ENCODE results near the gene POLR2E. TPM values are rescaled to one million over a fixed set of nuclear protein-coding genes. Genes with fewer than 3 reads are reported as not detected.
A peak's percentile ranks its signal among the peaks of the same experiment; 100 is the strongest.

The POLR2E gene
- polyA plus RNA-seq, 5 donors, result 107 to 191 (median 115) TPM

DNA sequence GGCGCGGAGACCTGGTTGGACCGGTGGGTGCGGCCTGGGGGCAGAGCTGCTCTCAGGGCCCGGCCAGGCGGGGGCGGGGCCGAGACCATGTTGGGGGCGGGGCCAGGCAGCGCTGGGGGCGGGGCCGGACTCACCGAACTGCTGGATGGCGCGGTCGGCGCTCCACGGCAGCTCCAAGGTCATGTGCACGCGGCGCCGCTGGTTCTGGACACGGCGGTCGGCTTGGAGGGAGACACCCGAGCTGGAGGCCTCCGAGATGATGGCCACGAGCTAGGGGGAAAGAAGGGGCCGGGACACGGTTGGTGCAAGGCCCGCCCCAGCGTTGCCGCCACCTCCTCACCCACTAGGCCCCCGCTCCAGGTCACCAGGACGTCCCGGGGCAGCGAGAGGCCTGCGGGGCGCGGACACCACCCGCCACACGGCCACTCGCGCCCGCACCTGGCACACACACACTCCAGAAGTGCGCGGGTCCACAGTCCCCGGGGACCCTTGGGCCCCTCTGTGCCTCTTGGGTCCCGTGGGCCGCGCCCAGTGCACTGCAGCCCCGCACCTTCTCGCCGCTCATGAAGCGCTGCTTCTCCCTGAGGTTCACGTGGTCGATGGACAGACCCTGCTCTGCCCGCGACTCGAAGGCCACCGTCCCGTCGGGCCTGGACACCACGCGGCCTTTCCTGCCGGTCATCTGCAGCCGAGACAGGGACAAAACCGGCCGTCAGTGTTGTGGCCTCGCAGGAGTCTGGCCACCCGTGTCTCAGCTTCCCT, 17.3 kb upstream of the POLR2E start:
- DNase-seq, result no peak

DNA sequence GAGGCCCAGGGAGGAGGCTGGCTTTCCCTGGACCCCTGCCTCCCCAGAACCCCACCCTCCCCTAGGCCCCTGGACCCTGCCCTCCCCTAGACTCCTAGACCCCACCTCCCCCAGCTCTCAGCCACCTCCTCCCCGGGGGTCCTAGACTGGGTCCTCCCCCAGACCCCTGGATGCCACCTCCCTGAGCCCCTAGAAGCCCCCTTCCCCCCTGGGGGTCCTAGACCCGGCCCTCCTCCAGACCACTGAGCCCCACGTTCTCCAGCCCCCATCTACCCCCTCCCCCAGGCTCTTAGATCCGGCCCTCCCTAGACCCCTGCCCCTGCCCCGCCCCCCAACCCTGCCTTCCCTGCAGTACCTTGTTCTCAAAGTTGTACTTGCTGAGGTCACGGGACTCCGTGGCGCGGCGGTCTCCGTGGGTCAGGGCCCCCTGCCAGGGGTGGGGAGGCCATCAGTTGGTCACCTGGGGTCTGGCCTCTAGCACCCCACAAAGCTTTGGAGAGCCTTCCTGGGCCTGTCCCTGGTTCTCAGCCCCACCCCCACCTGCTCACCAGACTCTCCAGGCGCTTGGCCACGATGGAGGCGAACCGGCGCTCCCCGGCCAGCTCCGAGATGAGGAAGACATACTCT, 16.6 kb upstream of the POLR2E start:
- no peak for DNase-seq

DNA sequence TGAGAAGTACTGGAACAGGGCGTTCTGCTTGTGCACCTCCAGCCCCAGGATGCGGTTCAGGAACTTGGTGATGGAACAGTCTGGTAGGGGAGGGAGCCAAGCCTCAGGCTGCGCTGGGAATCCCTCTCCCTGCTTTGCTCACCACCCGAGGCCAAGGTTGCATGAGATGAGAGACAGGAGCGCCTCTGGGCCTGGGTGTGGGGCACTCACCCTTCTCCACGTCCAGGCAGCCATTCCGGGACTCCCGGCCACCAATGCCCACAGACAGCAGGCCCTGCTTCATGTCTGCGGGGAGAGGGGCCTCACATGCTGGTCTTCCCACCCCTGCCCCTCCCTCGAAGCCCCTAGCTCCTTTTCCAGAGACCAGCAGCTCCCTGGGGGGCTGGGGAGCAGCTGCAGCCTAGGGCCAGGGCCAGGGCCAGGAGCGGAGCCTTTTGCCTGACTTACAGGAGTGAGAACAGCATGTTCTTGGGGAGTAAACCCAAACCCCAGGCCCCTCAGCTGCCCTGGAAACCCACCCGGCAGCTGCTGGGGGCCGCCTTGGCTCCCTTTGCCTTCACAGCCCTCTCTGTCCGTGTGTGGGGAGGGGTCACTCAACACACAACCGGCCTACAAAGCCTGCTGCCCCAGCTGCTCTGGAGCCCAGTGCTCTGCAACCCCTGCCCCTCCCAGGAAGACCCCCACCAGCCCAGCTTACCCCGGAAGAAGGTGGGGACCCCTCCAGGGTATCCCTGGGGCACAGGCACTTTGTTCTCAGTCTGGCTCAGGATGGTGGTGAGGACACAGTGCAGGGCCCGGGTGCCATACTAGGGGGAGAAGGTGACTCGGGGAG, 15.8 kb upstream of the POLR2E start:
- no peak for DNase-seq

DNA sequence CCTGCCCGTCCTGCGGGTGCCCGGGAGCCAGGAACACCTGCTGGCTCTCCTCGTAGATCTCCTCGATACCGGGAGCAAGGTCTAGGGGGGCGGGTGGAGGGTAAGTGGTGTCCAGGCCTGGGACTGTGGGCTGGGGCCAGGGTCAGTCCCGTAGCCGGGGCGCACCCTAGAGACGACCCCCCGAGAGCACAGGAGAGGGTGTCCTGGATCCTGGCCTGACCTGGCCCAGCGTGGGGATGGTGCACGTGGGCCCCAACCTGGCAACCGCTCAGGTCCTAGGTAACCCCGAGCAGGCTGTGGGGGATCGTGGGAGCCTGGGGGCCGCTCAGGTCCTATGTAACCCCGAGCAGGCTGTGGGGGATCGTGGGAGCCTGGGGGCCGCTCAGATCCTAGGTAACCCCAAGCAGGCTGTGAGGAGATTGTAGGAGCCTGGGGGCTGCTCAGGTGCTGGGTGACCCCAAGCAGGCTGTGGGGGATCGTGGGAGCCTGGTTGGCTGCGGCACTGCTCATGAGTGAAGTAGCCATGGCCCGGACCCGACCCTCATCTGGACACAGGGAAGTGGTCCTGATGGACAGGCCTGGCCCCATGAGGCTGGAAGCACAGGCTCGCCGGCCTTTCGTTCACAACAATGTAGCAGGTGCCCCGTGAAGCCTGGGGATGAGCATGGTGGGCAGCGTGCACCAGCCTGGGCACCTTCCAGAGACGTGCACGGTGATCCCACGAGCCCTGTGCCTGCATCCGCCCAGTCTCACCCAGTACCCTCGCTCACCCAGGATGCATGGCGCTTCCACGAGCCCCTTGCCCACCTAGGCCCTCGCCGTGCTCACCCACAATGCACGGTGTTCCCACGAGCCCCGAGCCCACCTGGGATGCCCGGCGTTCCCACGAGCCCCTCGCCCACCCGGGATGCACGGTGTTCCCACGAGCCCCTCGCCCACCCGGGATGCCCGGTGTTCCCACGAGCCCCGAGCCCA, 14.8 kb upstream of the POLR2E start:
- DNase-seq, result no peak

DNA sequence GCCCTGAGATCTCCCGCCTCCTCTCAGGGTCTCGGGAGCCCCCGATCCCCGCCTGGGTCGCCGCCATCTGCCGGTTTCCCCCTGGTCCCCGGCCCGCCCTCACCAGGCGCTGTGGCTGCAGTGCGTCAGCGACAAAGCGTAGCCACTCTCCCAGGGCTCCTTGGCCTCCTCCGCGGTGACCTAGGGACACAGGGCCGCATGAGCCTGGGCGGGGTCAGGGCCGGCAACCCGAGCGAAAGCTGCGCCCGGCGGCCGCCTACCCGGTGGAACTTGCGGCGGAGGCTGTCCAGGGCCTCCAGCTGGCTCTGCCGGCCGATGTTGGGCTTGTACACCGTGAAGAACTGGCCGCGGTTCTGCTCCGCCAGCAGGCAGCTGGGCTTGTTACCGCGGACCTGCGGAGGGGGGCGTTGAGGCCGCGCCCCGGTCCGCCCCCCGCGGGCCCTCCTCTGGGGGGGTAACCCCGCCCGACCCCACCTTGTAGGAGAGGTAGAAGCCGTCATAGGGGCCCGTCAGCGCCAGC, 13.9 kb upstream of the POLR2E start:
- no peak for DNase-seq

DNA sequence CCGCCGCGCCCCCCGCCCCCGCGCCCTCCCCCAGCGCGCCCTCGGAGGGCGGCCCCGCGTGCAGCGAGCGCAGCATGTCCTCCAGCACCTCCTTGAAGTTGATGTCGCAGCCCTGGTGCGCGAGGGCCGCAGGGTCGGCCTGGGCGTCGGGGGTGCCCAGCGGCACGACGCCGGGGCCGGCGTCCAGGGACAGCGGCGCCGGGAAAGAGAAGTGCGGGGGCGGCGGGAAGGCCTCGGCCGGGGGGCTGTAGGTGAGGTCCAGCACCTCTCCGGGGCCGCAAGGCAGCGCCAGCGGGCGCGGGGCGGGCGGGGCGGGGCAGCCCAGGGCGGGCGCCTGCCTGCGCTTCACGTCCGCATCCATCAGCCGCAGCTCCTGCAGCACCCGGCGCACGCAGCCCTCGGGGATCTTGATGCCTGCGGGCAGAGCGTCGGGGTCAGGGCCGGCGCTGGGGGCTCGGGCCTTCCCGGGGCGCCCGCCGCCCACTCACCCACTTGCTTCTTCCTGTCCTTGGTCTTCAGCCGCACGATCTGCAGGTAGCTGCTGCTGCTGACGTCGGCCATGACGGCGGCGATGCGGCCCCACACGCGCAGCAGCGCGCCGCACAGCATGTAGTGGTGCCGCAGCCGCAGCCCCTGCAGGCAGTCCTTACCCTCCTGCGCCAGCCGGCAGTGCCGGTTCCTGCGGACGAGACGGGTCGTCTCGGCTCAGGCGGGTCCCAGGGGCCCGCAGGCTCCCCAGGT, 13.3 kb upstream of the POLR2E start:
- DNase-seq, result no peak

DNA sequence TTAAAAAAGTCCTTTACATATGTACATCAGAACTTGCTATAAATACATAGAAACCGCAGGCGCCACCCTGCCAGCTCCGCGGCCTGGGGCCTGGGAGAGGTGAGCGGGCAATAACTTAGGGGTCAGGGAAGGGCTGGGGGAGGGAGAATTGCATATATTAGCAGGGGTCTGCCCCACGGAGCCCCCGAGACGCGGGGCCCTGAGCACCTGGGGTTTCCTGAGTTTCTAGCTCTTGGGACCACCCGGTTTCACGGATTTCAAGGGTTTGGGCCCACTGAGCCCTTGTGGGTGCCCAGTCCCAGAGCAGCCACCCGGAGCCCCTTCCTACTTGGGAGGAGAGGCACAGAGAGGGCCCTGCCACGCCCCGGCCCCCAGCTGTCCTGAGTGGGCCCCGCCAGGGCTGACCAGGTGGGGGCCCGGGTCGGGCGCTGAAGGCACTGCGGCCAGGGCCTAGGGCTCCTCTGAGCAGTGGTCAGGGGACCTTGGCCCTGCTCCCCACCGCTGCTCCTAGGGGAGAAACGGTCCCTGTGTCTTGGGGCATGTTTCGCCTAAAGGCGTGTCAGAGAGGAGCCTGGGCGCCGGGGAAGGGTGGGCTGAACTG, 12.6 kb upstream of the POLR2E start:
- no peak for DNase-seq

DNA sequence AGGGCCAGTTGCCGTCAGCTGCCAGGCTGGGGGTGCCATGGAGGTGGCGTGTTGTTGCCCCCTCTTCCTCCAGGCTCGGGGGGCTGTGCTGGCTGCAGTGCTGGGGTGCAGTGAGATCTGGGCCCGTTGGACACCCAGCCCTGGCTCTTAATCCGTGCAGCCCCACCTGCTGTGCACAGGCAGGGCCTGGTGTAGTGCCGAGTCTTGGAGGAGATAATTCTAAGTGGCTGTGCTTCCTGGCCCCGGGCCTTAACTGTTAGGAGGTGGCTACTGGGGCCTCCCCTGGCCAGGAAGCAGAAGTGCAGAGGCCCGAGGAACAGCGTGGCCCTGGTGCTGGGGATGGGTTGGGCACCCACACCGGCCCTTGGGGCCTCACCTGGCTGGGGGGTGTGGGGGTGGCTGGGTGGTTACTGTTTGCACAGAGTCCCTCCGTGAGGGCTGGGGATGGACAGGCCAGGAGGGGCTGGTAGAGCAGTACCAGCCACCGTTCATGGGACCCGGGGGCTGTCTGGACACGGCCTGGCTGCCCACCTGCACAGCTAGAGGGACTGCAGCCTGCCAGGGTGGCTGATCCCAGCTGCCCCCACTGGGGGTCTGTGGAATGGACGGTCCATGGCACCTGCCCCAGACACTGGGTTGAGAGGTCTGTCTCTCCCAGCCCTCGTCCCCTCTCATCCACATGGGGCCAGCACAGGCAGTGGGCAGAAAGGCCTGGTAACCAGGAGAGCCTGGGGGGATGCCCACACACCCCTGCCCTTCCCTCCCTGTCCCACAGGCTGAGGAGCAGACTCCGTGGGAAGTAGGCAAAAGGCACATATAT, 11.9 kb upstream of the POLR2E start:
- no peak for DNase-seq

DNA sequence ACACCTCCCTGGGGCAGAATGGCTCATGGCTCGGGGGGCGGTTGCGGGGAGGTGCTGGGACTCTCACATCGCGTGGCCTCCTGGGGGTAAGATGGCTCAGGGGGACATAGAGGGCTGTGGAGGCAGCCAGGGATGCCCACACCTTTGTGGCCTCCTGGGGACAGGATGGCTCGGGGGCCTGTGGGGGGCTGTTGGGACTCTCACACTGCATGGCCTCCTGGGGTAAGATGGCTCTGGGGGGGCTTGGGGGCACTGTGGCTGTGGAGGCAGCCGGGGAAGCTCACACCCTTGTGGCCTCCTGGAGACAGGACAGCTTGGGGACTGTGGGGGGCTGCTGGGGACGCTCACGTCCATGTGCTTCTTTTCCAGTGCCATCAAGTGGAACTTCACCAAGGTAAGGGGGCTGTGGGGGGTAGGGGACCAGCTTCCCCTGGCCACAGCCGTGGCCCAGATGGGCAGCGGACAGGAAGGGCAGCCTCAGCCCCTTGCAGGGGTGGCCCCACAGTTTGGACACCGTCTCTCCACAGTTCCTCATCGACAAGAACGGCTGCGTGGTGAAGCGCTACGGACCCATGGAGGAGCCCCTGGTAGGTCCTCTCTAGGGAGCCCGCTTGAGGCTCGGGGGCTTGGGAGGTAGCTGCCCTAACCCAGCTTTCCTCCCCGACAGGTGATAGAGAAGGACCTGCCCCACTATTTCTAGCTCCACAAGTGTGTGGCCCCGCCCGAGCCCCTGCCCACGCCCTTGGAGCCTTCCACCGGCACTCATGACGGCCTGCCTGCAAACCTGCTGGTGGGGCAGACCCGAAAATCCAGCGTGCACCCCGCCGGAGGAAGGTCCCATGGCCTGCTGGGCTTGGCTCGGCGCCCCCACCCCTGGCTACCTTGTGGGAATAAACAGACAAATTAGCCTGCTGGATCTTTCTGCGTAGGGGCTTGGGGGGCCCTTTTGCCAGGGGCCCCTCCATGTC, 11.0 kb upstream of the POLR2E start:
- no peak for DNase-seq

DNA sequence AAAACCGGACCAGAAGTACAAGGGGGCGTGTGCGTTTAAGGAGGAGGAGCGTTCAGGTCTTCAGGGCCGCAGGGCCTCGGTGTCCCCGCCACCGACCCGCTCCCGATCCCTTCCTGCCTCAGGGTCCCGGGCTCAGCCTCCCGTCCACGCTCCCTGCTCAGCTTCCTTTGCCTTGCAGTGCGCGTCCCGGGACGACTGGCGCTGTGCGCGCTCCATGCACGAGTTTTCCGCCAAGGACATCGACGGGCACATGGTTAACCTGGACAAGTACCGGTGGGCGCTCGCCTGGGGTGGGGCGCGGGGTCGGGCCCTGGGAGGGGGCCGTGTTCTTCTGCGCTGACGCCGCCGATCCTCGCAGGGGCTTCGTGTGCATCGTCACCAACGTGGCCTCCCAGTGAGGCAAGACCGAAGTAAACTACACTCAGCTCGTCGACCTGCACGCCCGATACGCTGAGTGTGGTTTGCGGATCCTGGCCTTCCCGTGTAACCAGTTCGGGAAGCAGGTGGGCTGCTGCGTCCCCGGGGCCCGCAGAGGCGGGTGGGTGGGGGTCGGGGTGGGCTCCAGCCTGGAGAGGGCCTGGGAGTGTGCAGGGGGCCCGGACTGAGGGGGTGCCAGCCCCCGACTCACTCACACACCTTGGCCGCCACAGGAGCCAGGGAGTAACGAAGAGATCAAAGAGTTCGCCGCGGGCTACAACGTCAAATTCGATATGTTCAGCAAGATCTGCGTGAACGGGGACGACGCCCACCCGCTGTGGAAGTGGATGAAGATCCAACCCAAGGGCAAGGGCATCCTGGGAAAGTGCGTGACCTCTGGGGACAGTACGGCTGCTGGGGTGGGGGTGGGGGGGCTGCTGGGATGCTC, 10.1 kb upstream of the POLR2E start:
- no peak for DNase-seq

DNA sequence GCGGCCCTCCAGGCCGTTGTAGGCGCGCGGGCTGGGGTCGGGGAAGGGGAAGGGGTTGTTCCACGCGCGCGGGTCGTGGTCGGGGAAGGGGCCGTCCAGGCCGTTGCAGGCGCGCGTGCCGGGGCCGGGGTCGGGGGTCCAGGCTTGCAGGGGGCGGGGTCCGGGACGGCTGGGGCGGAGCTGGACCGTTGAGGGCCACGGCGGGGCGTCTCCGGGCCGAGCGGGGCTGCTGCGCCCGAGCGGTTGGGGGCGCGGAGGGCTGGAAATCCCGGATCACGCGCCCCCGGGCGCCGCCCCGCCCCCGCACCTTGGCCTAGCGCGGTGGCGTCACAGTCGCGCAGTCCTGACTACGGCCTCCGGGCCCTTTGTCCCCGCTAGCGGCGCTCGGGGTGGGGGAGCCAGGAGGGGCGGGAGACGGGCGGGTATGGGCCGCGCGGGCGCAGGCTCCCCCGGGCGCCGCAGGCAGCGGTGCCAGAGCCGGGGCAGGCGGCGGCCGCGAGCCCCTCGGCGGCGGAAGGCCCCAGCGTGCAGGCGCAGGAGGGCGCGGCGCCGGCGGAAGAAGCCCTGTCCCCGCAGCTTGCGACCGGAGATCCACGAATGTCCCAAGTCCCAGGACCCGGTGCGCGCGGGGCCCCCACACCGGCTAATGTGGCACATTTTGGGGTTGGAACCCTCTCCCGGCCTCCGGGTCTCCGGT, 9.3 kb upstream of the POLR2E start:
- peak; percentile 62 to 77 for DNase-seq

DNA sequence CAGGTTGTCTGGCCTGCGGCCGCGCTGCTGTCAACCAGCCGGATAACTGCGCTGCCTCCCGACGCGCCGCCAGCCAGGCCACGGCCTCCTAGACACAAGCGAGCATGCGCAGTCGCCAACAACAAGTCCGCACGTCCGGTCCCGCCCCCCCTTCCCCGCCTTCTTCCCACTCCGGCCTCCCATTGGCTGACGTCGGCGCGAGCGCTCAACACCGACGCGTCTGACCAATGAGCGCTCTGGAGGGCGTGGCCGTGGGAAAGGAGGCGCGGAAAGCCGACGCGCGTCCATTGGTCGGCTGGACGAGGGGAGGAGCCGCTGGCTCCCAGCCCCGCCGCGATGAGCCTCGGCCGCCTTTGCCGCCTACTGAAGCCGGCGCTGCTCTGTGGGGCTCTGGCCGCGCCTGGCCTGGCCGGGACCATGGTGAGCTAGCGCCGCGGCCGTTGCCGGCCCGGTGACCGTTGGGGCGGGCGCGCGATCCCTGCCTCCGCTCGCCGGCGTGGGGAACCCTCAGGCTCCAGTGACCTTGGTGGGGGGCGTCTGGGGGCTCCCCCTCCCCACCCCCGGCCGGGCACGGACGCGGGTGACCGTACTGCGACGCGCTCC, 8.6 kb upstream of the POLR2E start, which contains the start of gene GPX4:
TSS of gene GPX4 (plus strand) at position 287 of the 603 bp plus-strand sequence. CDS start at position 337, 50 bp downstream.
- peak; percentile 100 for DNase-seq

DNA sequence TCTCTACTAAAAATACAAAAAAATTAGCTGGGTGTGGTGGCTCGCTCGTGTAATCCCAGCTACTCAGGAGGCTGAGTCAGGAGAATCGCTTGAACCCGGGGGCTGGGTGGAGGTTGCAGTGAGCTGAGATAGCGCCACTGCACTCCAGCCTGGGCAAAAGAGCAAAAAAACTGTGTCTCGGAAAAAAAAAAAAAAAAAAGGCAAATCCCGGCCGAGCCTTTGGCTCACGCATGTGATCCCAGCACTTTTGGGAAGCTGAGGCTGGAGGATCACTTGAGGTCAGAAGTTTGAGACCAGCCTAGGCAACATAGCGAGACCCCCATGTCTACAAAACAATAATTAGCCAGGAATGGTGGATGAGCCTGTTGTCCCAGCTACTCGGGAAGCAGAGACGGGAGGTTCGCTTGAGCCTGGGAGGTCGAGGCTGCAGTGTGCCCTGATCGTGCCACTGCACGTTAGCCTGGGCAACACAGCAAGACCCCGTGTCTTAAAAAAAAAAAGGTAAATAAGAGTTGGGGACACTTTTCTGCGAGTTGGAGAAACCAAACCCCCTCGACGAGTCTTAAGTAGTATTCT, 8.0 kb upstream of the POLR2E start:
- DNase-seq, result no peak

DNA sequence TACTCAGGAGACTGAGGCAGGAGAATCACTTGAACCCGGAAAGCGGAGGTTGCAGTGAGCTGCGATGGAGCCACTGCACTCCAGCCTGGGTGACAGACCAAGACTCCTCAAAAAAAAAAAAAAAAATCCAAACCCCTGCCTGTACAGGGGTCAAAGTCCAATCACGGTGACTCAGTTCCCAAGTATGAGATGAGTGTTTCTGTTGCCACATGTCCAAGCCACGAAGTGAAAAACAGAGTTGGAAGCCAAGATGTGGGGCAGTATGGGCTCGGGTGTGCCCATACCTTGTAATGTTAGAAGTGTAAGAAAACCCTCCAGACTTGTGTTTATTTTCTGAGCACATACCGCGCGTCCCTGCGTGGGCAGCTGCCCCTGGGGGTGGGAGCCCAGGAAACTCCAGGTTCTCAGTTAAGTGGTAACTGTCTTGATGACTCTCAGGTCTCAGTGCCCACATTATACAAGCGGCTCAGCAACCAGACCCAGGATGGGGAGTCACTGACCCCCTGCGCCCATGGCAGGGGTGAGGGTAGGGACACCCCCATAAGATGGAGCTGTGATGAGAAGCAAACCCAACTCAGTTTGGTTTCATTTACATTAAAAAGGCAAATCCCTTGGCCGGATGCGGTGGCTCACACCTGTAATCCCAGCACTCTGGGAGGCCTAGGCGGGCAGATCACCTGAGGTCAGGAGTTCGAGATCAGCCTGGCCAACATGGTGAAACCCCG, 7.4 kb upstream of the POLR2E start:
- no peak for DNase-seq

DNA sequence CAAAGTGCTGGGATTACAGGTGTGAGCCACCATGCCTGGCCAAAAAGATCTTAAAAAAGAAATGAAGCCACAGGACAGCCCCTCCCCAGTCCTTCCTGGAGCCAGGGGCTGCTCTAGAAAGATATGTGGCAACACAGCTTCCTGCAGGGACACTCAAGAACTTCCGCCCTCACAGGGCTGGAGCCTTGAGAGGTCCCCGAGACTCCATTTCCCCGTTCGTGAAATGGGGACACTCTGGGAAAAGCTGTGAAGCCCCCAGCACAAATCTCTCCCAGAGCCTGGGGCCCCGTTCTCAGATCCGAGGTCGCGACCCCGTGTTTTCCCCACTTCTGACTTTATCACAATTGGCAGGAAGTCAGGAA, 6.1 kb upstream of the POLR2E start:
- peak in 1 of 2 donors; percentile 63 for DNase-seq

All from right lung (tissue), 5 donors.